Glutamatergic neuron (in vitro differentiated cells): ENCODE results near the gene WASHC2C. TPM values are rescaled to one million over a fixed set of nuclear protein-coding genes. Genes with fewer than 3 reads are reported as not detected.
"Not testable (repeated sequence)": the region's sequence is repeated elsewhere in the genome, so short reads cannot be mapped to it uniquely, and the experiment has no call there.

ENCODE experiments used
- DNase-seq: peaks from one replicate; pipeline ENCODE4 v3.0.0; 2022
- H3K27ac Mint-ChIP-seq: one replicate; pipeline ENCODE4 v1.8.0; 2020; ENCODE audit warnings: mild to moderate bottlenecking, mixed read lengths, inconsistent platforms; ENCODE audit not compliant: unreplicated experiment
- H3K27me3 Mint-ChIP-seq: one replicate; pipeline ENCODE4 v1.8.0; 2020; ENCODE audit warnings: mild to moderate bottlenecking, moderate library complexity, mixed read lengths, inconsistent platforms; ENCODE audit not compliant: unreplicated experiment
- H3K36me3 Mint-ChIP-seq: one replicate; pipeline ENCODE4 v1.8.0; 2020; ENCODE audit warnings: mild to moderate bottlenecking, mixed read lengths, inconsistent platforms; ENCODE audit not compliant: unreplicated experiment
- H3K4me1 Mint-ChIP-seq: one replicate; pipeline ENCODE4 v1.8.0; 2020; ENCODE audit warnings: mild to moderate bottlenecking, low read depth, mixed read lengths, inconsistent platforms; ENCODE audit not compliant: unreplicated experiment
- H3K4me3 Mint-ChIP-seq: one replicate; pipeline ENCODE4 v1.8.0; 2020; ENCODE audit warnings: mild to moderate bottlenecking, mixed read lengths, inconsistent platforms; ENCODE audit not compliant: unreplicated experiment
- H3K9me3 Mint-ChIP-seq: one replicate; pipeline ENCODE4 v1.8.0; 2020; ENCODE audit warnings: mild to moderate bottlenecking, moderate library complexity, mixed read lengths, inconsistent platforms; ENCODE audit not compliant: unreplicated experiment
- total RNA-seq: library from RNA; stranded (reverse); fragmentation: NEBNext Ultra II Directional; extraction: Animal tissue kit (Norgen Biotek cat#: 25700); gene quantifications from one replicate; pipeline ENCODE4 v1.2.1, GENCODE V29; 2021; ENCODE audit not compliant: unreplicated experiment
- TF ChIP-seq, protein P1 (sequence below): fragments of 200-600 bp; sonication (generic); IDR thresholded peaks from one replicate; pipeline ENCODE4 v1.5.0; 2021; ENCODE audit not compliant: partially characterized antibody, unreplicated experiment

WASHC2C gene
- total RNA-seq, 1 donor from 2014 or later = 86.6 TPM

DNA sequence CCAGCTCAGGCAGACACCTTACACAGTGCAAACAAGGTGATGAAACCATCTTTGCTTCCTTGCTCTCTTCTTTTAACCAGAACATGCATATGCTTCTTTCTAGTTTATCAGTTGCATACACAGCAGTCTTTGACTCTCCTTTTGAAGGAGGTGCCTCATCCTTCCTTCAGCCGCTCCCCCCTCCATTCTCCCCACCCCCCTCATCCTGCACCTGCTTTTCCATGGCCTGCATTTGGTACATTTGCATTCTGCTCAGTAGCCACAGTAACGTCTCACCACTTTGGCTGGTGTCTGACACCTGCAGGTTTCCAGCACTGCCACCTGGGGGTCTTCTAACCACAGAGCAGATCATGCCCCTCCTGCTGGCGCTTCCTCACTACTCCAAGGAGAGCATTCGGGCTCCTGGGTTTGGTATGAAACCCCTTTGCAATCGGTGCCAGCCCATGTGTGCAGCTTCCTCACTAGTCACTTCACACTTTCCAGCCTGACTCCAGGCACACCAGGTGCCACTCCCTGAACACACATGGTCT lies 60.2 kb downstream of the WASHC2C start:
- H3K9me3 Mint-ChIP-seq, H3K4me3 Mint-ChIP-seq, H3K36me3 Mint-ChIP-seq, H3K4me1 Mint-ChIP-seq, H3K27me3 Mint-ChIP-seq, H3K27ac Mint-ChIP-seq, DNase-seq: not testable (repeated sequence)

DNA sequence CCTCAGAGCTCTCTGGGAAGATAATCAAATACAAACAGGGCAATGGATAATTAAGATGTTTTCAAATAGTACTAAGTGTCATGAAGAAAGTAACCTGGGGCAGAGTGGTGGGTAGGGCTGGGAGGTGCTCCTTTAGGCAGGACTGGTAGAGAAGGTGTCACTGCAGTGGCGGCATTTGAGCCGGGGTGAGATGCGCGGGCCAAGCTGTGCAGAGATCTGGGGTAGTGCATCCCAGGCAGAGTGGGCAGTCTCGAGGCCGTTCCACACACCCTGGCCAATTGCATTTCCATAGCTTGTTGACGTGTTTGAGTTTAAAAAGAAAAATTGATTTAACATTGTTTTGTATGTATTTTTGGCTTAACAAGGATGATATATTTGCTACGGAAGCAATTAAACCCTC lies 62.9 kb downstream of the WASHC2C start:
- not testable (repeated sequence) for H3K9me3 Mint-ChIP-seq, H3K27me3 Mint-ChIP-seq, H3K4me1 Mint-ChIP-seq, H3K36me3 Mint-ChIP-seq, H3K27ac Mint-ChIP-seq, H3K4me3 Mint-ChIP-seq, DNase-seq

DNA sequence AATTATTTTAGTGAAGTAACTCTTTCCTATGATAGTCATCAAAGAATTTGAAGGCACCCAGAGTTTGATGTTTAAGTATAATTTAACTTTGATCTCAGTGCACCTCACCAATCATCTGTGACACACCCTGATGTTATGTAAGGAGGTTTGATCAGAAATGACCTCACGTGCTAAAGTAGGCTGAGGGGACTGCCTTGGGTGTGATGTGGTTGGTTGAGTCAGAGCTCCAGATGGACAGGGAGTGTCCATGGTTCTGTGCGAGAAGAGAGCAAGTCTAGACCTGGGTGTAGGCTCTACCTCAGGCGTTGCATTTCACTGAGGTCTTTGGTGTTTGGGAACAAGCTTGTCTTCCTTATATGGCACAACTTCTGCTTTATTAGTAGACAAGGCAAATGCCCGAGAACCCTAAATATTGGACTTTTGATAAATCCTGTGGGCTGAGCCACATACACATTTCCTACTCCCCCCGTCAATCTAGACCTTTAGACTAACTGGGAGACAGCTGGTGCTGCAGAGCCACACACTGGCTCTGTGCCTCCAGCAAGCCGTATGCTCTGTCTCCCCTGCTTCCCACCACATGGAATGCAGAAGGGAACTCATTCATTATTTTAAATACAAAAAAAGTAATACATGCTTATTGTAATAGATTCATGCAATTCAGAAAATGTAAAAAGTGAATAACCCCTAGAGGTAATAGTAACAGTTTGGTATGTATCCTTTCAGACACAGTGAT lies 63.8 kb downstream of the WASHC2C start:
- not testable (repeated sequence) for H3K27me3 Mint-ChIP-seq, H3K36me3 Mint-ChIP-seq, H3K9me3 Mint-ChIP-seq, DNase-seq, H3K27ac Mint-ChIP-seq, H3K4me1 Mint-ChIP-seq, H3K4me3 Mint-ChIP-seq

DNA sequence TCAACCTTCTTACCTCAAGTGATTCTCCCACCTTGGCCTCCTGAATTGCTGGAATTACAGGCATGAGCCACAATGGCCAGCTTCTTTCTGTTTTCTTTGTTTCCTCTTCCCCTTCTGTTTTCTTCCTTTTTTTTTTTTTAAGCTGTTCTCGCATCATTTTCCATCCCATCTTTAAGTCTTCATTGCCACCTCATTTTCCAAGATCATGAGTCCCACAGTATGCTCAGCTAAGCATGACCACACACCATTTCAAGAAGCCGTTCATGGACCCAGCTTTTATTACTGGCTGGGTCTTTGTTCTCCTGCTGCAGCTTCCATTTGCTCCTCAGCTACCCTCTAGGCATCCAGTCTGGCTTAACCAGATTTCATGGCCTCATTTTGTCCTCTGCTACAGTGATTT lies 67.7 kb downstream of the WASHC2C start:
- DNase-seq, H3K4me3 Mint-ChIP-seq, H3K27me3 Mint-ChIP-seq, H3K9me3 Mint-ChIP-seq, H3K4me1 Mint-ChIP-seq, H3K27ac Mint-ChIP-seq, H3K36me3 Mint-ChIP-seq: not testable (repeated sequence)

DNA sequence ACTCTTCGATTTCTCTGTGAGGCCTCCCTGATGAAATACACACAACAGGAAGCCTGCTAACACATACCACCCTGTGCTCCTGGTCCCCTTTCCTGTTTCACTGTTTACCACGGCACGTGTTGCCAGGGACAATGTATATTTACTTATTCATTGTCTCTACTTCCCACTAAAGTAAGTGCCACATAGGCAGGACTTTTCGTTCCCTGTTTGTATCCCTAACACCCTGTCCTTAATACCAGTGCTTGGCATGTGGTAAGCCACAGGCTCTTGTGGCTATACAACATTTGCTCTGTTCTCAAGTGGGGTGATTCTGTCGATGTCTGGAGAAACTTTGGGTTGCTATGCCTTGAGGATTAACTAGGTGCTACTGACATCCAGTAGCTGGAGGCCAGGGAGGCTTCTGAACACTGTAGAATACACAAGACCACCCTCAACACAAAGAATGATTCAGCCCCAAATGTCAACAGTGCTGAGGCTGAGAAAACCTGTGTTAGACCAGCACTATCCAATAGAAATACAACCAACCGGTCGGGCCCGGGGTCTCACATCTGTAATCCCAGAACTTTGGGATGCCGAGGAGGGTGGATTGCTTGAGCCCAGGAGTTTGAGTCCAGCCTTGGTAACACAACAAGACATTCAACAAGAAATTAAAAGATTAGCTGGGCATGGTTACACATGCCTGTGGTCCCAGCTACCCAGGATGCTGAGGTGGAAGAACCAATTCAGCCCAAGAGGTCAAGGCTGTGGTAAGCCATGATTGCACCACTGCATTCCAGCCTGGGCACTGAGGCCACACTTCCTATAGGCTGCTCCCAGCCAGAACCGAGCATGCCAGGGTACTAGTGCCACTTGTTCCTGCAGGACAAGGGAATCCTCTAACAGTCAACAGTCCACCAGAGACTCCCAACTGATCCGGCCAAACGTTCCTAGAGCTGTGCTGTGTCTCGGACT lies 76.3 kb downstream of the WASHC2C start:
- H3K27ac Mint-ChIP-seq, H3K27me3 Mint-ChIP-seq, H3K36me3 Mint-ChIP-seq, H3K4me1 Mint-ChIP-seq, DNase-seq, H3K9me3 Mint-ChIP-seq, H3K4me3 Mint-ChIP-seq: not testable (repeated sequence)

DNA sequence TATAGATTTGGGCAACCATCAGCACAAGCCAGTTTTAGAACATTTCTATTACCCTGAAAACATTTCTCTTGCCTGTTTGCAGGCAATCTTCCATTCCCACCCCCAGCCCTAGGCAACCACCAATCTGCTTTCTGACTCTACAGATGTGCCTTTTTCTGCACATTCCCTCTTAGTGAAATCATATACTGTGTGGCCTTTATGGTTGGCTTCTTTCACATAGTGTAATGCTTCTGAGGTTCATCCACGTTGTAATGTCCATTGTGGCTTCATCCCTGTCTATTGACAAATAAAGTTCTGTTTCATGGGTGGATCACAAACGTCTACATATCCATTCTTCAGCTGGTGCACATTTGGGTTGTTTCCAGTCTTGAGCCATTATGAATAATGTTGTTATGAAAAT lies 77.9 kb downstream of the WASHC2C start:
- H3K4me1 Mint-ChIP-seq, H3K36me3 Mint-ChIP-seq, H3K4me3 Mint-ChIP-seq, H3K27ac Mint-ChIP-seq, DNase-seq, H3K9me3 Mint-ChIP-seq, H3K27me3 Mint-ChIP-seq: not testable (repeated sequence)

DNA sequence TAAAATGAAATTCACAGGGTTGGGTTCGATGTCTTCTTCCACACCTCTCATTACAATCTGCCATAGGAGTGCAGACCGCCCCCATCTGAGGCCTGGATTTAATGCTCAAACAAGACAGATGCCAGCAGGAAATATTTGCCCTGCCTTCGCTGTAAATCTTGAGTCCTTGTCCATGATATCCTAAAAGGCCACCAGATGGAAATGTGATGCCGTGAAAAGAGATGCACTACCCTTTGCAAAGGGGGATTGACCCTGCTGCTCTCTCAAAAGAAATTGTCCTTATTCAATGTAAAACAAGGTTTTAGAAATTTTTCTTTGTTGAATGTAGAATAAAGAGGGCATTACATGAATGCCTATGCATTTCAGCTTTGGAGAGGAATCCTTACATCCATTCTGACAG lies 82.8 kb downstream of the WASHC2C start:
- TF ChIP-seq, protein P1, sequence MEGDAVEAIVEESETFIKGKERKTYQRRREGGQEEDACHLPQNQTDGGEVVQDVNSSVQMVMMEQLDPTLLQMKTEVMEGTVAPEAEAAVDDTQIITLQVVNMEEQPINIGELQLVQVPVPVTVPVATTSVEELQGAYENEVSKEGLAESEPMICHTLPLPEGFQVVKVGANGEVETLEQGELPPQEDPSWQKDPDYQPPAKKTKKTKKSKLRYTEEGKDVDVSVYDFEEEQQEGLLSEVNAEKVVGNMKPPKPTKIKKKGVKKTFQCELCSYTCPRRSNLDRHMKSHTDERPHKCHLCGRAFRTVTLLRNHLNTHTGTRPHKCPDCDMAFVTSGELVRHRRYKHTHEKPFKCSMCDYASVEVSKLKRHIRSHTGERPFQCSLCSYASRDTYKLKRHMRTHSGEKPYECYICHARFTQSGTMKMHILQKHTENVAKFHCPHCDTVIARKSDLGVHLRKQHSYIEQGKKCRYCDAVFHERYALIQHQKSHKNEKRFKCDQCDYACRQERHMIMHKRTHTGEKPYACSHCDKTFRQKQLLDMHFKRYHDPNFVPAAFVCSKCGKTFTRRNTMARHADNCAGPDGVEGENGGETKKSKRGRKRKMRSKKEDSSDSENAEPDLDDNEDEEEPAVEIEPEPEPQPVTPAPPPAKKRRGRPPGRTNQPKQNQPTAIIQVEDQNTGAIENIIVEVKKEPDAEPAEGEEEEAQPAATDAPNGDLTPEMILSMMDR = no peak
- no peaks in the 10 kb centered on the region for H3K9me3 Mint-ChIP-seq
- no peaks in the 10 kb centered on the region for H3K36me3 Mint-ChIP-seq
- no peak for DNase-seq
- H3K4me3 Mint-ChIP-seq = no peak overlapping the region
- no peaks in the 10 kb centered on the region for H3K27me3 Mint-ChIP-seq
- no peaks in the 10 kb centered on the region for H3K4me1 Mint-ChIP-seq
- no peak overlapping the region for H3K27ac Mint-ChIP-seq
